Activated naive CD4-positive, alpha-beta T cell treated with anti-CD3 and anti-CD28 coated beads, Interleukin-2, amount 50 U/mL, for 24 hours (primary cell): ENCODE measurements around the gene CSTA.

Experiments
- H3K27ac Mint-ChIP-seq: one replicate; pipeline ENCODE4 v1.8.0; 2021; ENCODE audit warnings: mild to moderate bottlenecking, mixed read lengths
- H3K27me3 Mint-ChIP-seq: one replicate; pipeline ENCODE4 v1.8.0; 2021; ENCODE audit warnings: mixed read lengths
- H3K36me3 Mint-ChIP-seq: one replicate; pipeline ENCODE4 v1.8.0; 2021; ENCODE audit warnings: mixed read lengths
- H3K4me1 Mint-ChIP-seq: one replicate; pipeline ENCODE4 v1.8.0; 2021; ENCODE audit warnings: mixed read lengths
- H3K4me3 Mint-ChIP-seq: one replicate; pipeline ENCODE4 v1.8.0; 2021; ENCODE audit warnings: mild to moderate bottlenecking, mixed read lengths
- H3K9me3 Mint-ChIP-seq: one replicate; pipeline ENCODE4 v1.8.0; 2021; ENCODE audit warnings: mixed read lengths

CSTA gene

GRCh38 chr3:122312826-122313225 is 12.2 kb upstream of the CSTA start:
- no peak overlapping the region for H3K27ac Mint-ChIP-seq
- H3K27me3 Mint-ChIP-seq: peaks cover 3% of the 10 kb centered on the region
- H3K4me1 Mint-ChIP-seq: peaks cover 8% of the 10 kb centered on the region
- no peaks in the 10 kb centered on the region for H3K36me3 Mint-ChIP-seq
- H3K9me3 Mint-ChIP-seq: peaks cover 3% of the 10 kb centered on the region
- H3K4me3 Mint-ChIP-seq: no peak overlapping the region

DNA sequence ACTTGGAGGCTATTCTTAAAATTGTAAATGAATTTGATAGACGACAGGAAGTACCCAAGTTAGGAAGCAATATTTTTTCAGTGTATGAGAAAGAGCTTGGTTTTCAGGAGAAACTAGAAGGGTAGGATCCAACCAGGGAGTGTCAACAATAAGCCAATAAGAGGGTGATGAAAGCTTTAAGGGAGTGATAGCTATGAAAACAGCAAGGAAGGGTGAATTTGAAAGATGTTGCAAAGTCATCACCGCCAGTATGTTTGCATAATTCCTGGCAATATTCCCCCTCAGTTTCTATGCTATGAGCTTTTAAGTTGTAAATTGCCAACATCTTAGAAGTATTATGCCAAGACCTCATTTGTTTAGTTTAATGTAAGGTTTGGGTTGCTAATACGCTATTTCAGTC is 11.8 kb upstream of the CSTA start:
- Mint-ChIP-seq H3K4me1 (peaks cover 8% of the 10 kb centered on the region), H3K36me3 (no peaks in the 10 kb centered on the region), H3K9me3 (peaks cover 7% of the 10 kb centered on the region), H3K27ac (no peak overlapping the region), H3K4me3 (no peak overlapping the region), H3K27me3 (peaks cover 3% of the 10 kb centered on the region)

DNA sequence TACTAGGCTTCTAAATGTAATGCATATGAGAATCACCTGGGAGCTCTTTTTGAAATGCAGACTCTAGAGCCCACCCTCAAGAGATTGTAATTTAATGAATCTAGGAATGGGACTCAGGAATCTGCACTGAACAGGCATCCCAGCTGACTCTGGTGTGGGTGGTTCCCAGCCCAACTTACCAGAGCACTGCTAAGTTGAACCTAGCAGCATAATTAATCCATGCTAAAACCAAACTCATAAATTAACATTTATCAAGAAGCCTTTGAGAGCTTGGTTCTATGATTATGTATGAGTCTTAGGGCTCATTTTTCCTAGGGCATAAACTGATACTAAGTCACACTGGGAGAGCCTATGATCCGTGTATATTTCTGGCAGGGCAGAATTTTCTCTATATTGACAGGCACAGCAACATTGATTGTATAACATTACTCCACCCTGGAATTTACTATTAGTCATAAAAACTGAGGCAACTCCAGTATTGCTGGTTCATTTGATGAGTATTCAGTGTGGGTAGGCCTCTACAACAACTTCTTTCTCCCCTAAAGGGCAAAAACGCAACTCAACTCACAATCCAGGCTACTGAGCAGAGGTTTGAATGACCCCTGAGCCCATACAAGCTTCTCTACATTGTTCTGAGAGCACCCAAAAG is 10.7 kb upstream of the CSTA start:
- H3K4me3 Mint-ChIP-seq: no peak overlapping the region
- peaks cover 12% of the 10 kb centered on the region for H3K9me3 Mint-ChIP-seq
- H3K27ac Mint-ChIP-seq: no peak overlapping the region
- H3K4me1 Mint-ChIP-seq: peaks cover 8% of the 10 kb centered on the region
- no peaks in the 10 kb centered on the region for H3K36me3 Mint-ChIP-seq
- H3K27me3 Mint-ChIP-seq: peaks cover 3% of the 10 kb centered on the region

GRCh38 chr3:122315619-122316018 is 9.4 kb upstream of the CSTA start:
- Mint-ChIP-seq H3K36me3 (peaks cover 2% of the 10 kb centered on the region), H3K27ac (no peak overlapping the region), H3K4me1 (peaks cover 8% of the 10 kb centered on the region), H3K4me3 (no peak overlapping the region), H3K27me3 (peaks cover 3% of the 10 kb centered on the region), H3K9me3 (peaks cover 17% of the 10 kb centered on the region)

GRCh38 chr3:122316368-122316767 is 8.7 kb upstream of the CSTA start:
- Mint-ChIP-seq H3K27me3 (peaks cover 3% of the 10 kb centered on the region), H3K36me3 (peaks cover 2% of the 10 kb centered on the region), H3K9me3 (peaks cover 17% of the 10 kb centered on the region), H3K27ac (no peak overlapping the region), H3K4me1 (peaks cover 10% of the 10 kb centered on the region), H3K4me3 (no peak overlapping the region)

GRCh38 chr3:122318620-122319019 is 6.4 kb upstream of the CSTA start:
- no peak overlapping the region for H3K4me3 Mint-ChIP-seq

DNA sequence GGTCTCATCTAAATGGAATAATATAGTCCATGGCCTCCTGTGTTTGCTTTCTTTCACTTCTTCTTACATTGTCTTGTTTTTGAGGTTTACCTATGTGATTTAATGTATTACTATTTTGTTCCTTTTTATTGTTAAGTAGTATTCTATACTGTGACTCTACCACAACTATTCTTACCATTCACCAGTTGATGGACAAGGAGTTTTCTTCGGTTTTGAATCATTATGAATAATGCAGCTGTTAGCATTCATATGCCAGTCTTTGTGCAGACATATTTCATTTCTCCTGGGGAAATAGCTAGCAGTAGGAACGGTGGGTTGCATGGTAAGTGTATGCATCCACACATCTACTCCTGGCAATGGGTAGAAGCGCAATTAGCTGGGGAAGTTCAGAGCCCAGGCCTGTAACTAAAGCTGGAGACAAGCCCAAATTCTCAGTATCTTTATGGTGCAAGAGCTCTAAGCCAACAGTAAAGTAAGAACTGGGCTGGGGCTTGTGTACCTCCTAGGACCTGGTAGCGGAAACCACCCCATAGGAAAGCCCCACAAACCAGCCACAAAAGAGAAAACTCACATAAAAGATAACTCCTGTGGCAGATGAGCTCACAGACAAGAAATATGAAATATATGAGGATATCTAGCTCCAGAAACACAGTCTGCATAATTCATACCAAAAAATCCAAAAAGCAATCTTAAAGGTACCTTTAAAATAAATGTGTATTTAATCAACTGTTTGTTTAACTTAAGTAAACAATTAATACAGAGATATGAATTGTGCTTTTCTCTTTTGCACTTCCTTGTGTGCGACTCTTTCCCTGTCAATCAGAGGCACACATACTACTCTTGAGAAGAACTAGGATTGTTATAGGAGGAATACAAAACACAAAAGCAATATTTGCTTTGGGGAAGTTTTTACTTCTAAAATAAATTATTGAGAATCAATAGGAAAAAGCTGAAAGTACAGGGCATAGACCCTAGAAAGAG is 2.7 kb upstream of the CSTA start:
- Mint-ChIP-seq H3K4me3 (no peak overlapping the region), H3K27me3 (peaks cover 3% of the 10 kb centered on the region), H3K4me1 (peaks cover 18% of the 10 kb centered on the region), H3K9me3 (peaks cover 17% of the 10 kb centered on the region), H3K36me3 (peaks cover 2% of the 10 kb centered on the region), H3K27ac (no peak overlapping the region)

More at GRCh38 chr3:122318620-122319019, 6.4 kb upstream of the CSTA start:
- H3K27me3 Mint-ChIP-seq: peaks cover 3% of the 10 kb centered on the region
- peaks cover 2% of the 10 kb centered on the region for H3K36me3 Mint-ChIP-seq
- H3K27ac Mint-ChIP-seq: no peak overlapping the region
- H3K9me3 Mint-ChIP-seq: peaks cover 17% of the 10 kb centered on the region
- H3K4me1 Mint-ChIP-seq: peaks cover 18% of the 10 kb centered on the region

GRCh38 chr3:122325769-122326168 is 721 bp downstream of the CSTA start:
- Mint-ChIP-seq H3K27me3 (no peaks in the 10 kb centered on the region), H3K4me3 (no peak overlapping the region), H3K27ac (no peak overlapping the region), H3K4me1 (peaks cover 18% of the 10 kb centered on the region), H3K9me3 (no peaks in the 10 kb centered on the region), H3K36me3 (no peaks in the 10 kb centered on the region)

GRCh38 chr3:122331886-122332285 is 6.8 kb downstream of the CSTA start:
- H3K27ac Mint-ChIP-seq: no peak overlapping the region
- peaks cover 3% of the 10 kb centered on the region for H3K27me3 Mint-ChIP-seq
- H3K4me1 Mint-ChIP-seq: no peaks in the 10 kb centered on the region
- no peaks in the 10 kb centered on the region for H3K36me3 Mint-ChIP-seq
- H3K9me3 Mint-ChIP-seq: no peaks in the 10 kb centered on the region
- H3K4me3 Mint-ChIP-seq: no peak overlapping the region

- H3K36me3 Mint-ChIP-seq: no peaks in the 10 kb centered on the region
- peaks cover 3% of the 10 kb centered on the region for H3K27me3 Mint-ChIP-seq
- no peaks in the 10 kb centered on the region for H3K4me1 Mint-ChIP-seq
- H3K4me3 Mint-ChIP-seq: no peak overlapping the region
- H3K9me3 Mint-ChIP-seq: no peaks in the 10 kb centered on the region
- H3K27ac Mint-ChIP-seq: no peak overlapping the region
Observed at GRCh38 chr3:122332551-122332950, 7.5 kb downstream of the CSTA start.

DNA sequence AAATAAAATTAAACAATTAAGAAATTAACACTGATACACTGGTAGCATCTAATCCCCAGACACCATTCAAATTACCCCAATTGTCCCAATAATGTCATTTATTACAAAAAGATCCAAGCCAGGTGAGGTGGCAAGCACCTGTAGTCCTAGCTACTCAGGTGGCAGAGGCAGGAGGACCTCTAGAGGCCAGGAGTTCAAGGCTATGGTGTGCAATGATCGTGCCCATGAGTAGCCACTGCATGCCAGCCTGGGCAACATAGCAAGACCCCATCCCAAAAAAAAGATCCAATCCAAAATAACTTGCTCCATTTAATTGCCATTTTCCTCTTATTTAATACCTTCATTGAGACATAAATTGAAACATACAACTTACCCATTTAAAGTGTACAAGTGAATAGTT is 17.8 kb downstream of the CSTA start:
- H3K27me3 Mint-ChIP-seq: no peaks in the 10 kb centered on the region
- no peaks in the 10 kb centered on the region for H3K4me1 Mint-ChIP-seq
- no peaks in the 10 kb centered on the region for H3K9me3 Mint-ChIP-seq
- H3K36me3 Mint-ChIP-seq: no peaks in the 10 kb centered on the region
- H3K27ac Mint-ChIP-seq: no peak overlapping the region
- no peak overlapping the region for H3K4me3 Mint-ChIP-seq

GRCh38 chr3:122343654-122344053 is 18.6 kb downstream of the CSTA start:
- H3K4me1 Mint-ChIP-seq: no peaks in the 10 kb centered on the region
- no peak overlapping the region for H3K4me3 Mint-ChIP-seq
- no peaks in the 10 kb centered on the region for H3K36me3 Mint-ChIP-seq
- no peaks in the 10 kb centered on the region for H3K9me3 Mint-ChIP-seq
- H3K27me3 Mint-ChIP-seq: peaks cover 2% of the 10 kb centered on the region
- H3K27ac Mint-ChIP-seq: no peak overlapping the region

- no peaks in the 10 kb centered on the region for H3K9me3 Mint-ChIP-seq
- H3K4me3 Mint-ChIP-seq: no peak overlapping the region
- no peak overlapping the region for H3K27ac Mint-ChIP-seq
- H3K4me1 Mint-ChIP-seq: no peaks in the 10 kb centered on the region
- peaks cover 2% of the 10 kb centered on the region for H3K27me3 Mint-ChIP-seq
- no peaks in the 10 kb centered on the region for H3K36me3 Mint-ChIP-seq
Observed at GRCh38 chr3:122349171-122349570, 24.1 kb downstream of the CSTA start.

GRCh38 chr3:122350814-122351418 is 25.9 kb downstream of the CSTA start:
- Mint-ChIP-seq H3K27ac (no peak overlapping the region), H3K9me3 (no peaks in the 10 kb centered on the region), H3K4me1 (no peaks in the 10 kb centered on the region), H3K27me3 (peaks cover 2% of the 10 kb centered on the region), H3K4me3 (no peak overlapping the region), H3K36me3 (no peaks in the 10 kb centered on the region)

DNA sequence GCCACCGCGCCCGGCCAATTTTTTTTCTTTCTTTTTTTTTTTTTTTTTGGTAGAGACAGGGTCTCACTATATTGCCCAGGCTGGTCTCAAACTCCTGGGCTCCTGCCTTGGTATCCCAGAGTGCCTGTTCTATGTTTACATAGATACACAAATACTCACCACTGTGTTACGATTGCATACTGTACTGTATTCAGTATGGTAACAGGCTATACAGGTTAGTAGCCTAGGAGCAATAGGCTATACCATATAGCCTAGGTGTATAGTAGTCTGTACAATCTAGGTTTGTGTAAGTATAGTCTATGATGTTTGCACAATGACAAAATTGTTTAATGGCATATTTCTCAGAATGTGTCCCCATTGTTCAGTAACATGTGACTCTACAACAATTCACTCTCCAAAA is 26.6 kb downstream of the CSTA start:
- no peaks in the 10 kb centered on the region for H3K36me3 Mint-ChIP-seq
- peaks cover 2% of the 10 kb centered on the region for H3K27me3 Mint-ChIP-seq
- no peaks in the 10 kb centered on the region for H3K4me1 Mint-ChIP-seq
- H3K9me3 Mint-ChIP-seq: no peaks in the 10 kb centered on the region
- H3K27ac Mint-ChIP-seq: no peak overlapping the region
- H3K4me3 Mint-ChIP-seq: no peak overlapping the region

GRCh38 chr3:122353215-122353614 is 28.2 kb downstream of the CSTA start:
- Mint-ChIP-seq H3K27me3 (no peaks in the 10 kb centered on the region), H3K27ac (no peak overlapping the region), H3K4me1 (no peaks in the 10 kb centered on the region), H3K36me3 (no peaks in the 10 kb centered on the region), H3K4me3 (no peak overlapping the region), H3K9me3 (no peaks in the 10 kb centered on the region)
